Psoas muscle (tissue), 8 donors: ENCODE data around the gene ANXA1. TPM values are rescaled to one million over a fixed set of nuclear protein-coding genes. Genes with fewer than 3 reads are reported as not detected.

ENCODE experiments used
- ATAC-seq, 4 donors: fragments of 200-7000 bp; cut with Tn5 transposase; one replicate each; pipeline ENCODE4 v1.9.1; 2020; ENCODE audit warnings: moderate library complexity in 3 of 4, mild to moderate bottlenecking in 2 of 4
- DNase-seq, 2 donors: peaks; one replicate each; pipeline ENCODE4 v3.0.0-alpha.2; 2020
- H3K27ac ChIP-seq: fragments of 200-600 bp; one replicate; pipeline ENCODE4 v1.8.0; 2022
- H3K27me3 ChIP-seq, 3 donors: fragments of 200-600 bp in 1 of 3; one replicate each; pipeline versions ENCODE4 v1.6.1 to v1.8.0; 2013 to 2022; ENCODE audit warnings: low read length in 2 of 3, mild to moderate bottlenecking in 2 of 3, moderate library complexity in 1 of 3; ENCODE audit not compliant: insufficient read depth in 3 of 3
- H3K36me3 ChIP-seq, 2 donors: fragments of 200-600 bp in 1 of 2; one replicate each; pipeline versions ENCODE4 v1.6.1 to v1.8.0; 2013 to 2022; ENCODE audit warnings: low read depth in 1 of 2, mild to moderate bottlenecking in 1 of 2, moderate library complexity in 1 of 2; ENCODE audit not compliant: insufficient read depth in 1 of 2
- H3K4me1 ChIP-seq: fragments of 200-600 bp; one replicate; pipeline ENCODE4 v1.8.0; 2022
- H3K4me3 ChIP-seq: fragments of 200-600 bp; one replicate; pipeline ENCODE4 v1.8.0; 2022; ENCODE audit warnings: mild to moderate bottlenecking
- H3K9me3 ChIP-seq: fragments of 200-600 bp; one replicate; pipeline ENCODE4 v1.8.0; 2022
- CTCF ChIP-seq: fragments of 200-600 bp; IDR thresholded peaks from one replicate; pipeline ENCODE4 v1.8.0; 2022; ENCODE audit warnings: antibody characterized with exemption
- WGBS, 3 donors: extraction: QIAGEN DNeasy Blood & Tissue Kit; methylation state at CpG; one replicate each; pipeline versions ENCODE4 v1.1.6 to v1.1.7; 2013; 5-methylcytosine and 5-hydroxymethylcytosine counted together
- intact Hi-C, 2 donors: fragments of 100-400 bp; cut with DNase I; formaldehyde crosslinking; loops; one replicate each; pipeline versions ENCODE4 v1.11.0 to v1.14.2; 2022
- polyA plus RNA-seq, 3 donors: library from polyadenylated mRNA; stranded (reverse); fragments of 200-250 nt; gene quantifications; one replicate each; pipeline ENCODE4 v1.2.3, GENCODE V29; 2013
- total RNA-seq, 4 donors: library from RNA; stranded (reverse); fragmentation: NEBNext Ultra II Directional in 2 of 4; extraction: Animal tissue kit (Norgen Biotek cat#: 25700) in 2 of 4; gene quantifications; one replicate each; pipeline versions ENCODE4 v1.2.1 to v1.2.4, GENCODE V29; 2021 to 2023
- donor health status: healthy with polysubstance abuse.
- donor health status: DM: no; HTN: no; CAD: no; lungs with moderate emphysema.
- donor health status: Bipolar disorder and iron deficiency.
- donor health status: healthy.
- donor health status: DM: yes; HTN: yes; CAD: no.
- donor health status: DM: no; HTN: no; CAD: no.
- donor health status: DM: no; HTN: no; CAD: no.
- donor health status: DM: yes; HTN: yes; CAD: no.

The ANXA1 gene
- total and polyA plus RNA-seq, 7 donors: 20.7 to 60.8 (median 25.8) TPM

GRCh38 chr9:73135394-73135793 is 16.3 kb upstream of the ANXA1 start:
- intact Hi-C loops: no loop called here
- ATAC-seq (no peak), DNase-seq (no peak)
- no peak overlapping the region for H3K27ac ChIP-seq
- no peaks in the 10 kb centered on the region for H3K9me3 ChIP-seq
- no peak overlapping the region for H3K4me3 ChIP-seq
- H3K4me1 ChIP-seq: peaks cover 24% of the 10 kb centered on the region
- H3K36me3 ChIP-seq: no peaks in the 10 kb centered on the region
- H3K27me3 ChIP-seq: no peaks in the 10 kb centered on the region
- TF ChIP-seq CTCF: no peak

GRCh38 chr9:73137286-73137899 is 14.3 kb upstream of the ANXA1 start:
- H3K9me3 ChIP-seq: no peaks in the 10 kb centered on the region
- peak; percentile 70 to 95 (median 87) for ATAC-seq
- H3K27me3 ChIP-seq: no peaks in the 10 kb centered on the region
- peak overlapping the region; percentile 2 for H3K4me3 ChIP-seq
- H3K27ac ChIP-seq: peak overlapping the region; percentile 46
- H3K36me3 ChIP-seq: no peaks in the 10 kb centered on the region
- intact Hi-C loops: no loop called here
- DNase-seq: no peak
- 33 to 55% (median 41%) methylated on average over 4 of the region's 4 CpGs for WGBS, 3 donors
- peaks cover 17% of the 10 kb centered on the region for H3K4me1 ChIP-seq
- TF ChIP-seq CTCF: peak; percentile 19

- ATAC-seq (peak in 2 of 4 donors; percentile 38 to 49), DNase-seq (no peak)
- H3K4me1 ChIP-seq: peaks cover 17% of the 10 kb centered on the region
- no peak overlapping the region for H3K27ac ChIP-seq
- no peaks in the 10 kb centered on the region for H3K27me3 ChIP-seq
- no peaks in the 10 kb centered on the region for H3K36me3 ChIP-seq
- no peak for TF ChIP-seq CTCF
- H3K9me3 ChIP-seq: no peaks in the 10 kb centered on the region
- H3K4me3 ChIP-seq: peak overlapping the region; percentile 2
- intact Hi-C loops: no loop called here
- 53 to 59% (median 54%) methylated on average over 2 of the region's 2 CpGs for WGBS, 3 donors
These were observed 13.8 kb upstream of the ANXA1 start for GRCh38 chr9:73137914-73138313.

GRCh38 chr9:73138516-73138915 is 13.1 kb upstream of the ANXA1 start:
- H3K4me3 ChIP-seq: no peak overlapping the region
- H3K27ac ChIP-seq: no peak overlapping the region
- peaks cover 17% of the 10 kb centered on the region for H3K4me1 ChIP-seq
- H3K36me3 ChIP-seq: no peaks in the 10 kb centered on the region
- DNase-seq: no peak
- intact Hi-C loops: no loop called here
- ATAC-seq: no peak
- TF ChIP-seq CTCF: no peak
- 92 to 95% (median 93%) methylated on average over 2 of the region's 2 CpGs for WGBS, 3 donors
- H3K27me3 ChIP-seq: no peaks in the 10 kb centered on the region
- no peaks in the 10 kb centered on the region for H3K9me3 ChIP-seq

- Histone ChIP-seq H3K4me3 (no peak overlapping the region), H3K27me3 (no peaks in the 10 kb centered on the region), H3K9me3 (no peaks in the 10 kb centered on the region), H3K4me1 (peaks cover 17% of the 10 kb centered on the region), H3K36me3 (no peaks in the 10 kb centered on the region), H3K27ac (no peak overlapping the region)
- intact Hi-C loops: no loop called here
- no peak for DNase-seq
- no peak for ATAC-seq
- no peak for TF ChIP-seq CTCF
- 74 to 89% (median 74%) methylated on average over 1 of the region's 1 CpG for WGBS, 3 donors
These were observed 10.4 kb upstream of the ANXA1 start for GRCh38 chr9:73141282-73141681.
